ENCODE data around the gene ADAMTS14.

GRCh38 chr10:70780370-70780760, 108.1 kb downstream of the ADAMTS14 start:
- TF ChIP-seq CTCF (conservative IDR thresholded peaks at IDR 0.05) (no peak), EZH2 (IDR thresholded peaks at IDR 0.05; ENCODE audit: low read depth) (no peak)
